HG03196 (cell line): ENCODE measurements around the gene FAM163B.

Experiments used
- ATAC-seq: cut with Tn5 transposase; IDR thresholded peaks from one replicate; pipeline ENCODE4 v1.9.1; 2021; ENCODE audit not compliant: unreplicated experiment

The FAM163B gene

GRCh38 chr9:133552236-133552635, 57.0 kb downstream of the FAM163B start:
- no peak for ATAC-seq

- ATAC-seq: no peak
Observed at GRCh38 chr9:133551446-133551845, 57.7 kb downstream of the FAM163B start.

GRCh38 chr9:133547116-133547515, 62.1 kb downstream of the FAM163B start:
- ATAC-seq: no peak

GRCh38 chr9:133546287-133546680, 62.9 kb downstream of the FAM163B start:
- no peak for ATAC-seq

- ATAC-seq: no peak
Observed at GRCh38 chr9:133545494-133546286, 63.5 kb downstream of the FAM163B start.

- ATAC-seq: no peak
Observed at GRCh38 chr9:133543772-133544467, 65.3 kb downstream of the FAM163B start.

- no peak for ATAC-seq
Observed at GRCh38 chr9:133542002-133542401, 67.2 kb downstream of the FAM163B start.

- ATAC-seq: no peak
Observed at GRCh38 chr9:133540698-133541025, 68.5 kb downstream of the FAM163B start.

GRCh38 chr9:133539991-133540697, 69.0 kb downstream of the FAM163B start:
- ATAC-seq: no peak

GRCh38 chr9:133538851-133539833, 70.0 kb downstream of the FAM163B start:
- ATAC-seq: no peak

- ATAC-seq: no peak
Observed at GRCh38 chr9:133538176-133538575, 71.0 kb downstream of the FAM163B start.

- ATAC-seq: no peak
Observed at GRCh38 chr9:133537257-133537656, 71.9 kb downstream of the FAM163B start.

- ATAC-seq: no peak
Observed at GRCh38 chr9:133536536-133536935, 72.7 kb downstream of the FAM163B start.

- ATAC-seq: no peak
Observed at GRCh38 chr9:133536080-133536479, 73.1 kb downstream of the FAM163B start.

- ATAC-seq: no peak
Observed at GRCh38 chr9:133535306-133535877, 73.8 kb downstream of the FAM163B start.

- ATAC-seq: no peak
Observed at GRCh38 chr9:133534346-133535291, 74.6 kb downstream of the FAM163B start, which contains the start of gene ADAMTSL2. ADAMTSL2 (plus strand) TSS chr9:133534704; CDS start chr9:133536713, 2,009 bp downstream.

GRCh38 chr9:133533857-133534256, 75.3 kb downstream of the FAM163B start:
- no peak for ATAC-seq

GRCh38 chr9:133532937-133533668, 76.1 kb downstream of the FAM163B start:
- no peak for ATAC-seq
